ENCODE data around the gene GNG13.

DNA sequence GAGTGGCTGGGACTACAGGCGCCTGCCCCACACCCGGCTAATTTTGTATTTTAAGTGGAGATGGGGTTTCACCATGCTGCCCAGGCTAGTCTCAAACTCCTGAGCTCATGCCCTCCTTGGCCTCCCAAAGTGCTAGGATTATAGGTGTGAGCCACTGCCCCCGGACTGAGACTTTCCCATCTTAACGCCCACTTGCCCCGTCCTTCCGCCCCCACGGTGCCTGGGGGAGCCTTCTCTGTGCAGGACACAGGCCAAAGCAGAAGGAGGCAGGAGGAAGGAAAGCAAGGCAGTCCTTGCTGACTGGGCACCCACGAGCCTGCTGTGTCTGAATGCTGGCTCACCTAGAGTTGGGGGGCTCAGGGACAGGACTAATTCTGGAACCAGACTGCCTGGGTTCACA lies 17.6 kb upstream of the GNG13 start:
- TF ChIP-seq, protein P1, sequence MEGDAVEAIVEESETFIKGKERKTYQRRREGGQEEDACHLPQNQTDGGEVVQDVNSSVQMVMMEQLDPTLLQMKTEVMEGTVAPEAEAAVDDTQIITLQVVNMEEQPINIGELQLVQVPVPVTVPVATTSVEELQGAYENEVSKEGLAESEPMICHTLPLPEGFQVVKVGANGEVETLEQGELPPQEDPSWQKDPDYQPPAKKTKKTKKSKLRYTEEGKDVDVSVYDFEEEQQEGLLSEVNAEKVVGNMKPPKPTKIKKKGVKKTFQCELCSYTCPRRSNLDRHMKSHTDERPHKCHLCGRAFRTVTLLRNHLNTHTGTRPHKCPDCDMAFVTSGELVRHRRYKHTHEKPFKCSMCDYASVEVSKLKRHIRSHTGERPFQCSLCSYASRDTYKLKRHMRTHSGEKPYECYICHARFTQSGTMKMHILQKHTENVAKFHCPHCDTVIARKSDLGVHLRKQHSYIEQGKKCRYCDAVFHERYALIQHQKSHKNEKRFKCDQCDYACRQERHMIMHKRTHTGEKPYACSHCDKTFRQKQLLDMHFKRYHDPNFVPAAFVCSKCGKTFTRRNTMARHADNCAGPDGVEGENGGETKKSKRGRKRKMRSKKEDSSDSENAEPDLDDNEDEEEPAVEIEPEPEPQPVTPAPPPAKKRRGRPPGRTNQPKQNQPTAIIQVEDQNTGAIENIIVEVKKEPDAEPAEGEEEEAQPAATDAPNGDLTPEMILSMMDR (IDR thresholded peaks at IDR 0.05; ENCODE audit: low read depth, low read length, poor library complexity, severe bottlenecking) = no peak
- no peak for TF ChIP-seq EZH2phosphoT487 (IDR thresholded peaks at IDR 0.05; ENCODE audit: borderline replicate concordance, low read length)
